ENCODE results near the gene CDC14B.
"Not testable (repeated sequence)": the region's sequence is repeated elsewhere in the genome, so short reads cannot be mapped to it uniquely, and the experiment has no call there.

The CDC14B gene

GRCh38 chr9:96582199-96582598 is 37.4 kb downstream of the CDC14B start:
- not testable (repeated sequence) for DNase-seq

DNA sequence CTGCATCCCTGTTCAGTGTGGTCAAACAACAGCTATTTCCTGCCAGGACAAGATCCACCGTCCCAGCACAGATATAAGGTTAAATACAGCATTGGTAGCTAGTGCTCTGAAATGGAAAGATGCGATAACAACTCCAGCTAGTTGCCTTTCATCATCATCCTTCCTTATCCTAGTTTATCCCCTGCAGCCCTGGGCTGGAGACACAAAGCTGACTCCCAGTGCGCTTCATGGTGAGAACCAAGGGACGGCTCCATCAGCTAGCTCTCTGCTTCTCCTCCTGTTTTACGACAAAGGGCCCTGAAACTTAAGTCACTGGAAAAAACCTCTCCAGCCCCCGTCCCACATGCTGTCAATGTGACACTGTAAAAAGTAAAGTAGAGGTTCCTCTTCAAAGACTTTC is 37.9 kb downstream of the CDC14B start:
- DNase-seq = no peak

GRCh38 chr9:96581301-96581700 is 38.3 kb downstream of the CDC14B start:
- DNase-seq = no peak

DNA sequence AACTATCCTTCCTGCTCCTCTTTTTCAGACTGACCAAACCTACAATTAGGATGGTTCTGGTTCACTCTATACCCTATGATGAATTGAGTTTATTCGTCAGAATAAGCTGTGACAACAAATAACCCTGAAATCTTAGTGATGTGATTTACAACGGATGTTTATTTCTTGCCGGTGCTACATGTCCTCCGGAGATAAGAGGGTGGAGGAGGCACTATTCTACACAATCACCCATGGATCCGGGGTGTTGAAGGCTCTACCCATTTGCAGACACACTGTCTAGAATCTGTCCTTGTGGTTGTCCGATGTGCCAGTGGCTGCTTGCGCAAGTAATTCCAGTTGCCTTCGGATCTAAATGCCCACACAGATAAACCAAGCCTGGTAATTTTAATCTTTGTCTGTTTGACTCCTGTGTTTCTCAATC is 44.7 kb downstream of the CDC14B start:
- DNase-seq = no peak

- no peak for DNase-seq
Measured at GRCh38 chr9:96574455-96574854, 45.2 kb downstream of the CDC14B start.

GRCh38 chr9:96567203-96567700 is 52.4 kb downstream of the CDC14B start:
- no peak for DNase-seq

- no peak for DNase-seq
Measured at GRCh38 chr9:96566498-96567202, 53.0 kb downstream of the CDC14B start.

DNA sequence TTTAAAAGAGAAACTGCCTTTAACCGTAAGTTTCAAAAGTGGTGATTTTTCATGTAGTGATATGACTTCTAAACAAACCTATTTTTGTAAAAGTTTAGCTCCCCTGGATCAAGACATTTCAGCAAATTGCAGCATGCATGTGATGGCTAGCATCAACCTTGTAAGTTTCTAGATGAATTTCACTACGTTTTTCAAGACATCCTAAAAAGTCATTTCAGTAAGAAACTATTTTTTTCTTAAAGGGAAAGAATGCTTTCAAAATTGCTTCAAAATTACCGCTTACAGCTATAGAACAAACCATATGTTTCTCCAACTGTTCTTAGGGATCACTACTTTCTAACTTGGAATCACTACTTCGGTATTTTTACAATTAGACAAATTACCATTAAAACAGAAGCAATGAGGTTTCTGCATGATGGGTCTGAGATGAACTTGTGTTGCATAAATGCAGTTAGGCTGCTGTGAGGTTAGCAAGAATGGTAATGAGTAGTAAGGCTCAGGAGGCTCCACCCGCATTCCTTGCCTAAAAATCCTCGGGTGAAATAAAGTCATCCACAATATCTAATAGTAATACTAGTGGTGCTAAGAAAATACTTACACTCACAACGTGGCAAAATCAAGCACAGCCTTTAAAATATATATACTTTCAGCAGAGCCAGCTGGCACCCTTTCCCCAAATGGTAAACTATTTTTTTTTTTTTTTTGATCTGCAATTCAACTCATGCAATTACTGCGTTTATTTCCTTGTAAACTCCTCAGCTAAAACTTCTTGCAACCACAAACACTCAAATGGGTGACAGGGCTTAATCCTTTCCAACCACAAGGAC is 53.8 kb downstream of the CDC14B start:
- DNase-seq = no peak

DNA sequence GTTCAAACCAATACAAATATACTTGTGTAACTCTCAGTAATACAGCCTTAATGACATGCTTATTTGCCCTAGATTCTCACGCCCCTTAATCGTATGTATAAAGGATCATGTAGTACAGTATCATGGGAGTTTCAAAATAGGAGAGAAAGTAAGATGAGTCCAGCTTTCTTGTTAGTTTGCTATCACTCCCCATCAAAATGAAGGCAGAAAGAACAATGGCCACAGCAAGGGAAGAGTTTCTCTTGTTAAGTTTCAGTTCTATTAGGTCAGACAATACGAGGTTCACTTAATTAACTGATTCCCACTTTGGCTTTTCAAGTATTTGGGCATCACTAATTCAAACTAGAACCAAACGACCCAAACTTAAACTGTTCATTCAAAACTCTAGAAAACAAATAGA is 55.4 kb downstream of the CDC14B start:
- DNase-seq = no peak

GRCh38 chr9:96559339-96559943 is 60.2 kb downstream of the CDC14B start:
- no peak for DNase-seq

GRCh38 chr9:96557921-96558320 is 61.7 kb downstream of the CDC14B start:
- DNase-seq = no peak

- DNase-seq = no peak
Measured at GRCh38 chr9:96556701-96557461, 62.8 kb downstream of the CDC14B start.

DNA sequence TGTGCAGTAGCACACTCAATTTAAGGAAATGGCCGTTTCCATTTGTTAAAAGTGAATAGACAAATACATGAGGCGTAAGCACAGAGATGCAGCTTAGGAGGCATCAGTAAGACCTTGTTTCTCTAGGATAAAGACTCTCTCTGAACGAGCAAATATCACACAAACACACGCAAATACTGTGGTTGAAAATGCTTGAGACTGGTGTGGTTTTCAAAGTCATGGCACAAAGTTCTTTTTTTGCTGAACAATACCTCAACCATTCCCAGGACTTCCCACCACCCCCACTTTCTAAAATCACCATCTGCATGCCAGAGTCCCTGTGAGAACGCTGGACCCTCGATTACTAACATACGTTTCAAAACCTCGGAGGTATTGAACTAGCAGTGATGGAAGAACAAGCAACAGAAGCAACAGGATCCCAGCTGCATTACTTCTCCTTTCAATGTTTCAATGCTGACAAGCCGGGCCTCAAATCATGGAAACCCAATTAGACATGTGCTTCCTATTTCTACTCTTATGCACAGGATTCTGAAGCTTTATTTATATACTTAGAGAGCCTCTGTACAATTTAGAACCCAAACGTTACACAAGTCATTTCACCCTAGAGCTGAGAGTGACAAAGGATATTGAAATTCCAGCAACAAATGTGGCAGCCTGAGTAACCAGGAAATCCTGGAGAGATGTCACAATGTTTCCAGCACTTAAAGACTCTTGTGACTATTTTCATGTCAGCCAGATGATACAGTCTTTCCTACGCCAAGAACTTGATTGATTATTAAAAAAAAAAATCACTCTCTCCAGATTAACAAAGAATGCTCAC is 63.9 kb downstream of the CDC14B start:
- DNase-seq = no peak

- no peak for DNase-seq
Measured at GRCh38 chr9:96554801-96555566, 64.7 kb downstream of the CDC14B start.

DNA sequence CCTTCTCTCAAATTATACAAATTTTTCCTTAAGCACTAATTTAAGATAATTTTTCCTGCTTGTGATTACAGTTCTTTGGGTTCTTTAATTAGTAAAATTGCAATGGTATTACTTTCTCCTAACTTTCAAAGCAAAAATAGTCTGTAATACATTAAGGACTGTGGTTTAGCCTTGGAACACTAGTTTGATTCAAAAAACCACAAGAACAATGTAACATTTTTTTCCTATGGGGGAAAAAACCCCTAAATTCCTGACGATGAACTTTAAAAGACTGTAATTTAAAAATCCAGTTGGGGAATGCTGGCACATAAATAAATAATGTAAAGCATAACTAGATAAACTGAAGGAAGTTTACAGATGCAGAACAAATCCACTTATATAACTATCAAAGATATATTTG is 65.3 kb downstream of the CDC14B start:
- DNase-seq = no peak

GRCh38 chr9:96553070-96553469 is 66.6 kb downstream of the CDC14B start:
- no peak for DNase-seq

GRCh38 chr9:96551403-96551802 is 68.2 kb downstream of the CDC14B start:
- DNase-seq = no peak

DNA sequence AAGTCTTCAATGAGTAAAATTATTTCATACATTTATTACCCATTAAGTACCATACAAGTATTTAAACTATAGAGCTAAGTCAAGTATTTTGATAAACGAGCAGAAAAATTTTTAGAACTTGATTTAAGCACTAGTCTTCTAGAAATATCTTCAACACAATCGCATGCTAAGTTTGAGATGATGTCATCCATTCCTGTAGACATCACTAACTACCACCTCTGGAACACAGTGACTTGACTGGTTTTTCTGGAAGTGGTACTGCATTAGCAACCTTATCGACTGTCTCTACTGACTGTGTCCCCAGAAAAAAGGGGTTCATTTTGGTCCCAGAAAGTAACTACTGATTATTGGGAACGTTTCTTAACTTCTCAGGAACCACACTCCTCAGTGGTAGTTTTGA is 69.0 kb downstream of the CDC14B start:
- no peak for DNase-seq

DNA sequence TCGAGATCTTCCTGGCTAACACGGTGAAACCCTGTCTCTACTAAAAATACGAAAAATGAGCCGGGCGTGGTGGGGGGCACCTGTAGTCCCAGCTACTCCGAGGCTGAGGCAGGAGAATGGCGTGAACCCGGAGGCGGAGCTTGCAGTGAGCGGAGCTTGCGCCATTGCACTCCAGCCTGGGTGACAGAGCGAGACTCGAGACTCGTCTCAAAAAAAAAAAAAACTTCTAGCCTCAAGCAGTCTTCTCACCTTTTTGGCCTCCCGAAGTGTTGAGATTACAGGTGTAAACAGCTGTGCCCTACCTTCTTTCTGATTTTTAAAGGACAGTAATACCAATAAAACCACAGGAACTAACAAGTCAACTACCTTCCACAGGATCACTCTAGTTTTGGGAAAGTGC is 76.5 kb downstream of the CDC14B start:
- DNase-seq = not testable (repeated sequence)

DNA sequence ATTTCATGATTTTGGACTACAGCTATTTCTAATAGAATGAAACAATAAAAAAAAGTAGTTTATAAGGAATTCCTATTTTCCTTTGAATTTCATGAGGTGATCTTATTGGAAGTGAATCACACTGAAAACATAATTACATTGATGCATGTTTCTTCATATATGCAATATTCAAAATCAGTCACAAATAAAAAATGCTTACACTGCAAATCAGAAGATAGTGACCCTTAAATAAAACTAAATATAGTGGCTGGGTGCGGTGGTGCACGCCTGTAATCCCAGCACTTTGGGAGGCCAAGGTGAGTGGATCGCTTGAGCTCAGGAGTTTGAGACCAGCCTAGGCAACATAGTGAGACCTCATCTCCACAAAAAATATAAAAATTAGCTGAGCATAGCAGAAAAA is 79.5 kb downstream of the CDC14B start:
- DNase-seq = no peak

DNA sequence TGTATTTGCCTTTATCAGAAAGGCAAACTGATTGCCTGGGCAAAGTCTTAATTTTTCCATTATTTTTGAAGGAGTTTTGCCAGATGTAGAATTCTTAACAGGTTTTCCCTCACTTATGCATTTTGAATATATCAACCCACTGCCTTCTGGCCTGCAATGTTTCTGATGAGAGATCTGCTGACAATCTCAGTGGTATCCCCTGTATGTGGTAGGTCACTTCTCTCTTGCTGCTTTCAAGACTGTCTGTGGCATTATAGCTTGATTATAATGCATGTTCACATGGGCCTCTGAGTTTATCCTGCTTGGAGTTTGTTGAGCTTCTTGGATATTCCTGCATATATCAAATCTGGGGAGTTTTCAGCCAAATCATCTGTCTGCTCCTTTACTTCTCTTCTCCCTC is 87.5 kb downstream of the CDC14B start:
- no peak for DNase-seq

Measured in NCI-H2081 (cell line).